ENCODE data around the gene GPR171. TPM values are rescaled to one million over a fixed set of nuclear protein-coding genes. Genes with fewer than 3 reads are reported as not detected.

GPR171 gene
- polyA plus RNA-seq, 1 donor from 2014 or later, result not detected

DNA sequence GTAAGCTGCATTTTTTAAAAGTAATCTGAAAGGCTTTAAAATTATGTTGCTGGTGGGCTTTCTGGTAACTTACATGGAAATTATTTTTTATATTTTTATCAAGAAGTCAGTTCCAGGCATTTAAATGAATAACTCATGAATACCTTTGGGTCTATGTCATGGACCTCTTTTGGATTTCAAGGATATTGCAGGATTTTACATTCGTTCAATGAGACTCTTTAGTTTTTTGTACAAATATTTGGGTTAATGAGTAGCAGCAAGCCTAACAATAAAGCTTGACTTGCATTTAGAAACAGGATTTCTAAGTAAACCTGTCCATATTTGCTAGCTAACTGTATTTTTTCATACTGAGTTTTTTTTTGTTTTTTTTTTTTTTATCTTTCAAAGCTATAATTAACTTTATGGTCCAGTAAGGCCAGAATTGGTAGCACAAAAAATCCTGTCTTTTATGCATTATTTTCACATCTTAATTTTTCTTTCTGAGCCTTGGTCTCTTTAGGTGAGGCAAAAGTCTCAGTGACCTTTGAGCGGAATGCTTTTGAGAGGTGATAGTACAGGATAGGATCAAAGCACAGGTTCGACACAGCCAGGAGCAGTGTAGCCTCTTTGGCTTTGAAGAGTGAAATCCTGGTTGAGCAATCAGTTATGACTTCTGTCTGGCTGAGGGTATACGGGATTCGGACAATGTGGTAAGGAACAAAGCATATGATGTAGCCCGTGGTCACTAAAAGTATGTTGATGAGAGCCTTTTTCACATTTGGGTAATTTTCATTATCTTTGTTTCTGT is 4.8 kb downstream of the GPR171 start:
- Histone ChIP-seq H3K9ac (ENCODE audit: low read length) (no peak overlapping the region), H3F3A (ENCODE audit: insufficient read depth, low read length, poor library complexity, severe bottlenecking) (no peaks in the 10 kb centered on the region), H3K27me3 (ENCODE audit: insufficient read depth, low read depth, low read length) (no peaks in the 10 kb centered on the region), H3K27ac (ENCODE audit: low read length) (no peak overlapping the region), H3K79me2 (replicated peaks; ENCODE audit: insufficient read depth, low read length) (no peaks in the 10 kb centered on the region), H3K9me3 (ENCODE audit: low read length) (no peaks in the 10 kb centered on the region), H3K4me3 (ENCODE audit: low read length) (no peak overlapping the region), H3K36me3 (ENCODE audit: insufficient read depth, low read length) (peaks cover 4% of the 10 kb centered on the region), H2AFZ (ENCODE audit: low read depth, low read length) (no peak overlapping the region), H3K9me2 (ENCODE audit: insufficient read depth, low read length) (no peaks in the 10 kb centered on the region), H4K20me1 (ENCODE audit: insufficient read depth) (no peaks in the 10 kb centered on the region), H3K4me2 (ENCODE audit: low read length) (no peak overlapping the region)
- TF ChIP-seq, protein P1, sequence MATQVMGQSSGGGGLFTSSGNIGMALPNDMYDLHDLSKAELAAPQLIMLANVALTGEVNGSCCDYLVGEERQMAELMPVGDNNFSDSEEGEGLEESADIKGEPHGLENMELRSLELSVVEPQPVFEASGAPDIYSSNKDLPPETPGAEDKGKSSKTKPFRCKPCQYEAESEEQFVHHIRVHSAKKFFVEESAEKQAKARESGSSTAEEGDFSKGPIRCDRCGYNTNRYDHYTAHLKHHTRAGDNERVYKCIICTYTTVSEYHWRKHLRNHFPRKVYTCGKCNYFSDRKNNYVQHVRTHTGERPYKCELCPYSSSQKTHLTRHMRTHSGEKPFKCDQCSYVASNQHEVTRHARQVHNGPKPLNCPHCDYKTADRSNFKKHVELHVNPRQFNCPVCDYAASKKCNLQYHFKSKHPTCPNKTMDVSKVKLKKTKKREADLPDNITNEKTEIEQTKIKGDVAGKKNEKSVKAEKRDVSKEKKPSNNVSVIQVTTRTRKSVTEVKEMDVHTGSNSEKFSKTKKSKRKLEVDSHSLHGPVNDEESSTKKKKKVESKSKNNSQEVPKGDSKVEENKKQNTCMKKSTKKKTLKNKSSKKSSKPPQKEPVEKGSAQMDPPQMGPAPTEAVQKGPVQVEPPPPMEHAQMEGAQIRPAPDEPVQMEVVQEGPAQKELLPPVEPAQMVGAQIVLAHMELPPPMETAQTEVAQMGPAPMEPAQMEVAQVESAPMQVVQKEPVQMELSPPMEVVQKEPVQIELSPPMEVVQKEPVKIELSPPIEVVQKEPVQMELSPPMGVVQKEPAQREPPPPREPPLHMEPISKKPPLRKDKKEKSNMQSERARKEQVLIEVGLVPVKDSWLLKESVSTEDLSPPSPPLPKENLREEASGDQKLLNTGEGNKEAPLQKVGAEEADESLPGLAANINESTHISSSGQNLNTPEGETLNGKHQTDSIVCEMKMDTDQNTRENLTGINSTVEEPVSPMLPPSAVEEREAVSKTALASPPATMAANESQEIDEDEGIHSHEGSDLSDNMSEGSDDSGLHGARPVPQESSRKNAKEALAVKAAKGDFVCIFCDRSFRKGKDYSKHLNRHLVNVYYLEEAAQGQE (IDR thresholded peaks at IDR 0.05; ENCODE audit: borderline replicate concordance), result no peak
- no peak for TF ChIP-seq MXI1 (conservative IDR thresholded peaks at IDR 0.05; ENCODE audit: poor library complexity, severe bottlenecking)
- no peak for TF ChIP-seq EZH2 (IDR thresholded peaks at IDR 0.05; ENCODE audit: borderline replicate concordance, insufficient read depth, low read length, poor library complexity, severe bottlenecking)
- TF ChIP-seq POLR2AphosphoS5 (IDR thresholded peaks at IDR 0.05), result no peak
- no peak for TF ChIP-seq SMC3 (conservative IDR thresholded peaks at IDR 0.05; ENCODE audit: poor library complexity)
- TF ChIP-seq TAF1 (IDR thresholded peaks at IDR 0.05; ENCODE audit: low read depth), result no peak
- TF ChIP-seq EP300 (conservative IDR thresholded peaks at IDR 0.05; ENCODE audit: poor library complexity, severe bottlenecking), result no peak
- TF ChIP-seq RAD21 (conservative IDR thresholded peaks at IDR 0.05), result no peak
- TF ChIP-seq, protein P2, sequence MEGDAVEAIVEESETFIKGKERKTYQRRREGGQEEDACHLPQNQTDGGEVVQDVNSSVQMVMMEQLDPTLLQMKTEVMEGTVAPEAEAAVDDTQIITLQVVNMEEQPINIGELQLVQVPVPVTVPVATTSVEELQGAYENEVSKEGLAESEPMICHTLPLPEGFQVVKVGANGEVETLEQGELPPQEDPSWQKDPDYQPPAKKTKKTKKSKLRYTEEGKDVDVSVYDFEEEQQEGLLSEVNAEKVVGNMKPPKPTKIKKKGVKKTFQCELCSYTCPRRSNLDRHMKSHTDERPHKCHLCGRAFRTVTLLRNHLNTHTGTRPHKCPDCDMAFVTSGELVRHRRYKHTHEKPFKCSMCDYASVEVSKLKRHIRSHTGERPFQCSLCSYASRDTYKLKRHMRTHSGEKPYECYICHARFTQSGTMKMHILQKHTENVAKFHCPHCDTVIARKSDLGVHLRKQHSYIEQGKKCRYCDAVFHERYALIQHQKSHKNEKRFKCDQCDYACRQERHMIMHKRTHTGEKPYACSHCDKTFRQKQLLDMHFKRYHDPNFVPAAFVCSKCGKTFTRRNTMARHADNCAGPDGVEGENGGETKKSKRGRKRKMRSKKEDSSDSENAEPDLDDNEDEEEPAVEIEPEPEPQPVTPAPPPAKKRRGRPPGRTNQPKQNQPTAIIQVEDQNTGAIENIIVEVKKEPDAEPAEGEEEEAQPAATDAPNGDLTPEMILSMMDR (IDR thresholded peaks at IDR 0.05; ENCODE audit: poor library complexity, severe bottlenecking), result no peak

DNA sequence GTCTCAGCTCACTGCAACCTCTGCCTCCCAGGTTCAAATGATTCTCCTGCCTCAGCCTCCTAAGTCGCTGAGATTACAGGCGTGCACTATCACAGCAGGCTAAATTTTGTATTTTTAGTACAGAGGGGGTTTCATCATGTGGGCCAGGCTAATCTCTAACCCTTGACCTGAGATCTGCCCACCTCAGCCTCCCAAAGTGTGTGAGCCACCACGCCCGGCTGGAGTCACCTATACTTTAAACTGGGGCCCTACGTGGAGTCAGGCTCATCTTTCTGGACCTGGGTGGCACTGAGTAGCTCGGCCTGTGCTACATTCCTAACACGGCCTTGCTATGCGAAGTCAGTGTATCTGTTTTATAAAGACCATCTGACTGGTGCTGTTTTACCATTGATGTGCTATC is 5.8 kb downstream of the GPR171 start:
- no peak for TF ChIP-seq MXI1 (conservative IDR thresholded peaks at IDR 0.05; ENCODE audit: poor library complexity, severe bottlenecking)
- TF ChIP-seq RAD21 (conservative IDR thresholded peaks at IDR 0.05), result no peak
- no peak for TF ChIP-seq EP300 (conservative IDR thresholded peaks at IDR 0.05; ENCODE audit: poor library complexity, severe bottlenecking)
- TF ChIP-seq SMC3 (conservative IDR thresholded peaks at IDR 0.05; ENCODE audit: poor library complexity), result no peak
- TF ChIP-seq, protein P2 (IDR thresholded peaks at IDR 0.05; ENCODE audit: poor library complexity, severe bottlenecking), result no peak
- H4K20me1 ChIP-seq (ENCODE audit: insufficient read depth), result no peaks in the 10 kb centered on the region
- no peak overlapping the region for H3K9ac ChIP-seq (ENCODE audit: low read length)
- H3K9me2 ChIP-seq (ENCODE audit: insufficient read depth, low read length), result no peaks in the 10 kb centered on the region
- H2AFZ ChIP-seq (ENCODE audit: low read depth, low read length), result no peak overlapping the region
- no peaks in the 10 kb centered on the region for H3K9me3 ChIP-seq (ENCODE audit: low read length)
- no peaks in the 10 kb centered on the region for H3F3A ChIP-seq (ENCODE audit: insufficient read depth, low read length, poor library complexity, severe bottlenecking)
- peaks cover 5% of the 10 kb centered on the region for H3K36me3 ChIP-seq (ENCODE audit: insufficient read depth, low read length)
- no peaks in the 10 kb centered on the region for H3K79me2 ChIP-seq (replicated peaks; ENCODE audit: insufficient read depth, low read length)
- H3K4me3 ChIP-seq (ENCODE audit: low read length), result no peak overlapping the region
- H3K4me2 ChIP-seq (ENCODE audit: low read length), result no peak overlapping the region
- H3K27ac ChIP-seq (ENCODE audit: low read length), result no peak overlapping the region
- H3K27me3 ChIP-seq (ENCODE audit: insufficient read depth, low read depth, low read length), result no peaks in the 10 kb centered on the region
